Activated CD4-positive, alpha-beta T cell treated with anti-CD3 and anti-CD28 coated beads for 36 hours (primary cell): ENCODE data around the gene NEURL1B. TPM values are rescaled to one million over a fixed set of nuclear protein-coding genes. Genes with fewer than 3 reads are reported as not detected.

Source experiments
- ATAC-seq: fragments of 200-7000 bp; cut with Tn5 transposase; one replicate; pipeline ENCODE4 v1.10.0; 2021; ENCODE audit warnings: mild to moderate bottlenecking, moderate library complexity
- CTCF ChIA-PET: fragments of 350-600 bp; sonication (Branson Sonifier 250); formaldehyde crosslinking; loops from one replicate; lab custom pipeline; 2021; ENCODE audit warnings: antibody characterized with exemption; lab: Charles Lee
- POLR2A ChIA-PET: fragments of 350-600 bp; sonication (Branson Sonifier 250); formaldehyde crosslinking; loops from one replicate; lab custom pipeline; 2021; ENCODE audit warnings: antibody characterized with exemption, inconsistent platforms; lab: Charles Lee
- DNase-seq: peaks from one replicate; pipeline ENCODE4 v3.0.0-alpha.2; 2020
- H3K27ac Mint-ChIP-seq: one replicate; pipeline ENCODE4 v1.8.0; 2021; ENCODE audit warnings: mixed read lengths
- H3K27me3 Mint-ChIP-seq: one replicate; pipeline ENCODE4 v1.8.0; 2021; ENCODE audit warnings: mixed read lengths
- H3K36me3 Mint-ChIP-seq: one replicate; pipeline ENCODE4 v1.8.0; 2021; ENCODE audit warnings: low read depth, mixed read lengths
- H3K4me1 Mint-ChIP-seq: one replicate; pipeline ENCODE4 v1.8.0; 2021; ENCODE audit warnings: mixed read lengths
- H3K4me3 Mint-ChIP-seq: one replicate; pipeline ENCODE4 v1.8.0; 2021; ENCODE audit warnings: mild to moderate bottlenecking, moderate library complexity, mixed read lengths
- H3K9me3 Mint-ChIP-seq: one replicate; pipeline ENCODE4 v1.8.0; 2021; ENCODE audit warnings: low read depth, mixed read lengths
- intact Hi-C, 2 experiments: fragments of 100-400 bp; cut with DNase I in 1 of 2; cut with micrococcal nuclease in 1 of 2; formaldehyde crosslinking; loops; one replicate each; pipeline versions ENCODE4 v1.14.2 to v1.15.1; 2022 to 2024; cut with DNase I, micrococcal nuclease
- total RNA-seq, 2 experiments: library from RNA; stranded (reverse); gene quantifications; one replicate each; pipeline ENCODE4 v1.2.3, GENCODE V29; 2021

Gene NEURL1B
- total RNA-seq, 2 experiments from 2014 or later: 0.16 to 0.19 TPM

GRCh38 chr5:172611913-172612312 is 29.1 kb upstream of the NEURL1B start:
- ChIA-PET CTCF (no interaction called here), POLR2A (no interaction called here)
- H3K27ac Mint-ChIP-seq: no peak overlapping the region
- H3K9me3 Mint-ChIP-seq: peaks cover 3% of the 10 kb centered on the region
- no peak for DNase-seq
- peaks cover 6% of the 10 kb centered on the region for H3K27me3 Mint-ChIP-seq
- H3K4me3 Mint-ChIP-seq: no peak overlapping the region
- H3K36me3 Mint-ChIP-seq: no peaks in the 10 kb centered on the region
- H3K4me1 Mint-ChIP-seq: no peaks in the 10 kb centered on the region
- intact Hi-C loops: no loop called here
- no peak for ATAC-seq

GRCh38 chr5:172612771-172613170 is 28.3 kb upstream of the NEURL1B start:
- ChIA-PET POLR2A (no interaction called here), CTCF (no interaction called here)
- no peak for ATAC-seq
- DNase-seq: no peak
- H3K36me3 Mint-ChIP-seq: no peaks in the 10 kb centered on the region
- no peaks in the 10 kb centered on the region for H3K4me1 Mint-ChIP-seq
- no peak overlapping the region for H3K27ac Mint-ChIP-seq
- H3K9me3 Mint-ChIP-seq: peaks cover 3% of the 10 kb centered on the region
- H3K27me3 Mint-ChIP-seq: peaks cover 4% of the 10 kb centered on the region
- intact Hi-C loops: no loop called here
- no peak overlapping the region for H3K4me3 Mint-ChIP-seq

DNA sequence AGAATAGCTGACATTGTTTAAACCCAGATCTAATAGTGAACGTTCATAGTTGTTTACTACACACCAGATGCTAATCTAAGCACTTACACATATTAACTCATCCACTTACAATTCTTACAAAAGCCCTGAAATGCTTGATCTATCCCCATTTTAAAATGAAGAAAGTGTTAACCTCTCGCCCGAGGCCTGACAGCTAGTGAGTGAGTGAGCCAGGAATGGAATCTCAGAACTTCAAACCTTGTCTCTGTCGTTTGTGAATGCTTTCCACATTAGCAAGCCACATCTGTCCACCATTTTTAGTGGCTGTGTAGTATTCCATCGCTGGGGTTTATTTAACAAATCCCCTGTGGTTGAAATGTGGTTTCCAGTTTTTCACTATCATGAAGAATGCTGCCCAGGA is 24.9 kb upstream of the NEURL1B start:
- Mint-ChIP-seq H3K4me3 (no peak overlapping the region), H3K27ac (no peak overlapping the region), H3K4me1 (no peaks in the 10 kb centered on the region), H3K36me3 (no peaks in the 10 kb centered on the region), H3K9me3 (peaks cover 3% of the 10 kb centered on the region), H3K27me3 (no peaks in the 10 kb centered on the region)
- ChIA-PET POLR2A (interaction anchor here (0.7 kb wide), 1 partner anchor 49 kb away, joined by 6 read pairs; no protein-coding TSS in a partner anchor), CTCF (no interaction called here)
- DNase-seq: no peak
- intact Hi-C loops: no loop called here
- no peak for ATAC-seq

DNA sequence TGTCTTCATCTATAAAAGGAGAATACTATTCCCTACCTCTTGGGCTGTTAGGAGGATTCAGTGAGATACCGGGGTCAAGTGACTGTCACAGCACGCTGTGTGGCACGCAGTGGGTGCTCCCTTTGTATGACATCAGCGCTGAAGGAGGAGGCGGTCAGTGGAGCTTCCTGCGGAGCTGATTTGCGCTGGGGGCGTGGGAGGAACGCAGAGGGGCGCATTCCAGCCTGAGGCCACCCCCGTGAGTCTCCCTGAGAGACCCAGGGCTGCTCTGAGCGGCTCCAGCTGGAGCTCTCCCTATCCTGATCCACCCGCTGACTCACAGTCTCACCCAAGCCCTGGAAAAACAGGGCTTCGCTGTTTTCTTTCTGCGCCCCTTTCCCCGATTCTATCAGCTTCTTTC is 24.3 kb upstream of the NEURL1B start:
- ChIA-PET CTCF (interaction anchor here (1.1 kb wide), 1 partner anchor 60 kb away, joined by 3 read pairs; no protein-coding TSS in a partner anchor), POLR2A (no interaction called here)
- H3K9me3 Mint-ChIP-seq: peaks cover 3% of the 10 kb centered on the region
- DNase-seq (no peak), ATAC-seq (no peak)
- H3K4me1 Mint-ChIP-seq: no peaks in the 10 kb centered on the region
- intact Hi-C loops: no loop called here
- no peak overlapping the region for H3K4me3 Mint-ChIP-seq
- H3K27ac Mint-ChIP-seq: no peak overlapping the region
- H3K36me3 Mint-ChIP-seq: no peaks in the 10 kb centered on the region
- H3K27me3 Mint-ChIP-seq: no peaks in the 10 kb centered on the region

DNA sequence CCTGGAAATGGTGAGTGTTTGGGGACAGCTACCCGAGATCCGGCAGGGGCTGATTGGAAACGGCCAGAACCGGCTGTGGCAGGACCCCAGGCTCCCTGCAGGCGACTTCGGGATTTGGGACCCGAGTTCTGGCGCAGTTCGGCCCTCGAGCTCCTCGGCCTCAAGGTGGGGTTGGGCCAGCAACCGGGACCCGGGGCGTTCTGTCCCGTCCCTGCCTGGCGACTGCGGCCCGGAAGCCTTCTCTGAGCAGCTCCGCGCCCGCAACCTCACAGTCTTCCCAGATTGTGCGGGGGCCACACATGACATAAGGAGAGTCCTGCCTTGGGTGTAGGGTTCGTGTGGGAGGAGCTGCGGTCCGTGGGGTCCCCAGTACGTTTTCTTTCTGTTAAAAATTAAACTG is 23.2 kb upstream of the NEURL1B start:
- DNase-seq: no peak
- ChIA-PET CTCF (interaction anchor here (1.1 kb wide), 1 partner anchor 61 kb away, joined by 3 read pairs; no protein-coding TSS in a partner anchor), POLR2A (no interaction called here)
- no peaks in the 10 kb centered on the region for H3K27me3 Mint-ChIP-seq
- peaks cover 3% of the 10 kb centered on the region for H3K9me3 Mint-ChIP-seq
- no peaks in the 10 kb centered on the region for H3K36me3 Mint-ChIP-seq
- no peak for ATAC-seq
- no peaks in the 10 kb centered on the region for H3K4me1 Mint-ChIP-seq
- intact Hi-C loops: no loop called here
- H3K27ac Mint-ChIP-seq: no peak overlapping the region
- no peak overlapping the region for H3K4me3 Mint-ChIP-seq

- ATAC-seq (no peak), DNase-seq (no peak)
- intact Hi-C loops: no loop called here
- ChIA-PET CTCF (no interaction called here), POLR2A (no interaction called here)
- Mint-ChIP-seq H3K9me3 (peaks cover 3% of the 10 kb centered on the region), H3K27ac (no peak overlapping the region), H3K4me1 (no peaks in the 10 kb centered on the region), H3K36me3 (no peaks in the 10 kb centered on the region), H3K27me3 (no peaks in the 10 kb centered on the region), H3K4me3 (no peak overlapping the region)
Observed at GRCh38 chr5:172618574-172619365, 22.3 kb upstream of the NEURL1B start.

DNA sequence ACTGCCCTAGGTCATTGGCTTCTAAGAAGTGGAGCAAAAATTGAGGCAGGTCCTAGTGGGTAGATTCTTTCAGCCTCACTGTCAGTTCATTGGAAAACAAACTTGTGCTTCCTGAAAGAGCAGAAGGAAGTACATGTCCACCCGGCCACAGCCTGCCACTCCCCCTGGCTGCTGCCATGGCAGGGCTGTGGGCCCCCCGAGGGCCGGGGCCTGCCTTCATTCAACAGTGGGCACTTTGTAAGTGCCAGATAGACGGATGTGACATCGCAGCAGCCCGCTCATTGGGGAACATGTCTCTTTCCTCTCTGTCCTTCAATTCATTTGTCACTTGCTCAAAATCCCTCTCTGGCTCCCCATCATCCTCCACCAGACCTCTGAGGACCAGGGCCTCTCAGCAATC is 20.6 kb upstream of the NEURL1B start:
- no peaks in the 10 kb centered on the region for H3K36me3 Mint-ChIP-seq
- no peak overlapping the region for H3K4me3 Mint-ChIP-seq
- H3K27me3 Mint-ChIP-seq: no peaks in the 10 kb centered on the region
- intact Hi-C loops: no loop called here
- ATAC-seq (no peak), DNase-seq (no peak)
- no peak overlapping the region for H3K27ac Mint-ChIP-seq
- H3K9me3 Mint-ChIP-seq: no peaks in the 10 kb centered on the region
- ChIA-PET POLR2A (no interaction called here), CTCF (interaction anchor here (0.7 kb wide), 1 partner anchor 10 kb away, joined by 3 read pairs; no protein-coding TSS in a partner anchor)
- H3K4me1 Mint-ChIP-seq: no peaks in the 10 kb centered on the region

- Mint-ChIP-seq H3K4me1 (no peaks in the 10 kb centered on the region), H3K36me3 (no peaks in the 10 kb centered on the region), H3K27me3 (no peaks in the 10 kb centered on the region), H3K4me3 (no peak overlapping the region), H3K27ac (no peak overlapping the region), H3K9me3 (no peaks in the 10 kb centered on the region)
- intact Hi-C loops: no loop called here
- ChIA-PET POLR2A (no interaction called here), CTCF (no interaction called here)
- no peak for ATAC-seq
- DNase-seq: no peak
Observed at GRCh38 chr5:172622091-172623046, 18.7 kb upstream of the NEURL1B start.

GRCh38 chr5:172623313-172623980 is 17.6 kb upstream of the NEURL1B start:
- ChIA-PET POLR2A (no interaction called here), CTCF (no interaction called here)
- Mint-ChIP-seq H3K27me3 (no peaks in the 10 kb centered on the region), H3K27ac (no peak overlapping the region), H3K9me3 (no peaks in the 10 kb centered on the region), H3K36me3 (no peaks in the 10 kb centered on the region), H3K4me1 (no peaks in the 10 kb centered on the region), H3K4me3 (no peak overlapping the region)
- DNase-seq: no peak
- no peak for ATAC-seq
- intact Hi-C loops: no loop called here

DNA sequence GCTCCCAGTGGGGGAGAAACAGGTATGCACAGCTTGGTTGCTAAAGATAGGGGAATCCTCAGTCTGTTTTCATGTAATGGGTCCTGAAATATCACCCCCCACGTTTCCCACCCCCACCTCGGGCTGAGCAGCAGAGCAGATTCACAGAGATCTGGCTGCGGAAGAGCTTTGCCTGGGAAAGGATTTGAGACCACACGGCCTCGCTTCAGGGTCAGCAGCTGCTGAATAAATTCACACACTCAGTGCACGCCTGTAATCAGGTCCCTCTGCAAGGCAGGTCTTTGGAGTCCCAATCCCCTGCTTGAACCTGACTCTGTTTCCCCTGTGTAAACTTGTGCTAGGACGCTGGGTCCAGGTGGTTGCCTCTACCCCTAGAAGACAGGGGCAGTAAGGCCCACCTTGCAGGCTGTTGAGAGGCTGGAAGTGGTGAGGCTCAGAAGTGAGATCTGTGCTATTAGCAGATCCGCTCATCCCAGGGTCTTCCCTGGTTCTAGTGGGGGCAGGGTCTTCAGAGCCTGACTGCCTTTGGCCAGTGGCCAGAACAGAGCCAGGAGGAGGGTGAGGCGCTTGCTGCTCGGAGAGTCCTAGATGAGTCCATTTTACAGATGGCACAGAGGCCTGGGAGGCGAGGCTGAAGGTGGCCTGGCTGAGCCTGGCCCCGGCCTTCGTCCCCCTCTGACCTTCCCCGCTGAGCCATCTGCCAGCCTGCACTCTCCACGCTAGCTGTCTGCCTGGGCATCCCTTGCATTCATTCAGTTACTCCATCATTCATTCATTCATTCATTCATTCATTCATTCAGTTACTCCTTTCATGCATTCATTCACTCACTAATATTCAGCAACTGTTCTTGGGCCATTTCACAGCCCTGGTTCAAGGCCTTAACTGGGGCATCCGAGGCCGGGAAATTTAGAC is 16.7 kb upstream of the NEURL1B start:
- Mint-ChIP-seq H3K36me3 (no peaks in the 10 kb centered on the region), H3K27ac (no peak overlapping the region), H3K9me3 (no peaks in the 10 kb centered on the region), H3K4me1 (no peaks in the 10 kb centered on the region), H3K27me3 (no peaks in the 10 kb centered on the region), H3K4me3 (no peak overlapping the region)
- POLR2A ChIA-PET: no interaction called here
- no peak for DNase-seq
- intact Hi-C loops: no loop called here
- no peak for ATAC-seq
- CTCF ChIA-PET: no interaction called here
